GM21619 (cell line): Measurements from ENCODE around the gene CHID1.

ENCODE experiments used
- ATAC-seq: cut with Tn5 transposase; IDR thresholded peaks from one replicate; pipeline ENCODE4 v1.9.1; 2021; ENCODE audit not compliant: unreplicated experiment

Gene CHID1

GRCh38 chr11:933142-933851, 22.7 kb upstream of the CHID1 start:
- no peak for ATAC-seq

GRCh38 chr11:932435-932834, 21.8 kb upstream of the CHID1 start:
- ATAC-seq = no peak

GRCh38 chr11:931385-931784, 20.8 kb upstream of the CHID1 start:
- no peak for ATAC-seq

GRCh38 chr11:929405-929804, 18.8 kb upstream of the CHID1 start:
- no peak for ATAC-seq

- ATAC-seq = no peak
These were observed 18.2 kb upstream of the CHID1 start for GRCh38 chr11:928786-929185.

- ATAC-seq = no peak
These were observed 17.3 kb upstream of the CHID1 start for GRCh38 chr11:927871-928270.

GRCh38 chr11:926341-926916, 15.8 kb upstream of the CHID1 start:
- no peak for ATAC-seq

GRCh38 chr11:925496-926301, 15.1 kb upstream of the CHID1 start, which contains the start of gene AP2A2:
TSS of gene AP2A2 (plus strand) at chr11:925870. CDS start at chr11:926022, 152 bp downstream.
- peak; percentile 53 for ATAC-seq

DNA sequence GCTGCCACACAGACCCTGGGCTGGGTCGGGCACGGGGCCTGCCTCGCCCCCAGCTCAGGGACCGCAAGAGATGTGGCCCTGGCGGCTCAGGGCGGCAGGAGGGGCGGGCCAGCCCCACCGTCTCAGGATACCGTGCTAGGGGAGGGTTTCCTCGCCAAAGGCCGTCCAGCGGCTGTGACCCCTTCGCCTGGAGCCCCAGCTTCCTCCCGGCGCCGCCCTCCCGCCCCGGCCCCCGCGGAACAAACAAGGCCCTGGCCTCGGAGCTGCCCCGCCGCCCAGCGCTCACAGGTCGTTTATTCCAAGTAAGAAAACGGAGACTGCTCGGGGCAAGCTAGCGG, 14.5 kb upstream of the CHID1 start:
- no peak for ATAC-seq

GRCh38 chr11:924406-925157, 14.0 kb upstream of the CHID1 start:
- ATAC-seq = no peak

GRCh38 chr11:923691-924405, 13.2 kb upstream of the CHID1 start:
- no peak for ATAC-seq

DNA sequence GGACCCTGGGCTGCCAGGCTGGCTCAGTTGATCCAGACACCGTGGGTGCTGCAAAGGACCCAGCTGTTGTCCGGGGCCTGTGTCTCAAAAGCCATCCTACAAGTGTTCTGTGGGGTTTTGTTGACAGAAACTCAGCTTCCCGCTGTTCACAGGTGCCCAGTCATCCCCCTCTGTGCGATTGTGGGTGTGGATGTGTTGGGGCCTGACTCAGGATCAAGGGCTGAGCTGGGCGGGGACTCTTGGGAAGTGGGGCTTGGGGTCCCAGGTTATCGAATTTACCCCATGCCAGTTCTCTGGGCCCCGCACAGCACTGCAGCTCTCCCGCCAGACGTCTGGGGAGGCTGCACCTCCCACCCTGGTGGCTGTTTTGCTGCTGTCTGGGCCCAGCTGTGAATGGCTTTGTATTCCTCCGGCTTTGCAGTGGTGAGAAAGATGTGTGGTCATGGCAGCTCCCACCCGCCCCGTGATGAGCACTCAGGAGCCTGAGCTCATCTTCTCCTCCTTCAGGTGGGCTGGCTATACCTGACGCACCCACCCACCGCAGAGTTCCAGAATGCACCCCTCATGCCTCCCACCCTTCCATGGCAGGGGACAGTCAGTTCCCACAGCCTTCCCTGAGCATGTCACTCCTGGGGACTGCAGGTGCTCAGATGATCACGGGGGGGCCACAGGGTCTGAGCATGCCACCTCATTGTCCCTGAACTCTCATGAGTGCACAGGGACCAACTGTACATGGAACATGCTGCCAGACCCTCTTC, 11.5 kb upstream of the CHID1 start:
- ATAC-seq = no peak

DNA sequence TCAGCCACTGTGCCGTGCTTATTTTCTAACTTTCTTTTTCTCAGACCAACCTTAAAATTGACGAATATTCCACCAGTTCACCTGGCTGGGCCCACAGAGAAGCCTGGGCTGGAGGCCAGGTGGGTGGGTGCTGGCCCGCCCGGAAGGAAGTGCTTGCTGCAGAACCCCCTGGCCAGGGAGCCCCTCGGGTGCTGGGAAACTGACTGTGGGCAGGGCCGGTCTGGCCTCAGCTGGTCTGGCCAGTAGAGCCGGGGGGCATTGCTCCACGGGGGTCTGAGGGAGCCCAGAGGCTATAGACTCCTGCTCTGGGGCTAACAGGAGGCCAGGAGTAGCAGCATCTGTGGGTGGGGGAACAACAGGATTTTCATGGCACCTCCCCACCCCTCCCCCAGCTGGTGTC, 6.8 kb upstream of the CHID1 start:
- no peak for ATAC-seq

GRCh38 chr11:914747-915501, 4.3 kb upstream of the CHID1 start:
- no peak for ATAC-seq

DNA sequence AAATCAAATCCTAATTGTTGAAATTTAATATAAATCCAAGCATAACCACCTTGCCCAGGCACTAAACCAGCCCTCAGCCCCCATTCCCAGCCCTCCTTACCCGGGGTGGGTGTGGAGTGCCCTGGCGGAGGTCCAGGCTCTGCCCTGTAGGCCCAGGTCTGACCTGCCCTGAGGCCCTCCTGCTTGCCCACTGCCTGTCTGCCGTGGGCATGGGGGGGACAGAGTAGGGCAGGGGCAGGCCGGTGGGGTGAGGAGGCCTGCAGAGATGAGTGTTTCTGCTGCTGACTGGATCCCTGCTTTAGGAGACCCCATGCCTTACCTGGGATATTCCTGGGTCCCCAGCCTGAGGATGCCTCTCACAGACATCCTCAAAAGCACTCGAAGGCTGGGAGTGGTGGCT, 3.6 kb upstream of the CHID1 start:
- no peak for ATAC-seq

DNA sequence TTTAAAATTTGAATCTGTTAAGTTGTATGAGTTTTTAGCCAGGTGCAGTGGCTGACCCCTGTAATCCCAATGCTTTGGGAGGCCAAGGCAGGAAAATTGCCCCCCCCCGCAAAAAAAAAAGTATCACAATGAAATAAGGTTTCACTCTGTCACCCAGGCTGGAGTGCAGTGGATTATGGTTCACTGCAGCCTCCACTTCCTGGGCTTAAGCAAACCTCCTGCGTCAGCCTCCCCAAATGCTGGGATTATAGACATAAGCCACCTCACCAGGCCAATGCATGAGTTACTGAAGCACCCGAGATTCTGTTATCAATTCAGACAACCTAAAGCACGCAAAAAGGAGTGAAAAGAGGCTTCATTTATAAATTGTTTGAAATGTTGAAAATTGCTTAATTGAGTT, 2.4 kb upstream of the CHID1 start:
- no peak for ATAC-seq

DNA sequence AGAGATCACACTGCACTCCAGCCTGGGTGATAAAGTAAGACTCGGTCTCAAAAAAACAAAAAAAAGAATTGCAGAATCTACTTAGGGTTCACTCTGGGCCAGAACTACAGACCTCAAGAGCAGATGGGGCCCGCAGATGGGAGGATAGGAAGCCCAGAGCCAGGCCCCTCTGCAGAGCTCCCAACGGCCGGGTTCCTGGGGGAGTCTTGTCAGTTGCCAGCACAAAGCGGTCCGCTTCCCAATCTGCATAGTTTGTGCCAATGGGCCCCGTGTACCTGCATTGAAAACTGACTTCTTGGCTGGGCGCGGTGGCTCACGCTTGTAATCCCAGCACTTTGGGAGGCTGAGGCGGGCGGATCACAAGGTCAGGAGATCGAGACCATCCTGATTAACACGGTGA, 1.7 kb upstream of the CHID1 start:
- no peak for ATAC-seq

DNA sequence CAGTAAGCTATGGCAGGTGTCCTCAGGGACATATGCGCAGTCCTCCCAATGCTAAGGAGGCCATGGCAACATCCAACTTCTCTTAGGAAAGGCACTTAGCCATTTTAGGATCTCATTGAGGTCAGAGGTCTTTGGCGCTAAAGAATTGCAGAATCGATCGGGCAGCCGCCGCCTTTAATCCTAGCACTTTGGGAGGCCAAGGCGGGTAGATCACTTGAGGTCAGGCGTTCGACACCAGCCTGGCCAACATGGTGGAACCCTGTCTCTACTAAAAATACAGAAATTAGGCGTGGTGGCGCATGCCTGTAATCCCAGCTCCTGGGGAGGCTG, 1.2 kb upstream of the CHID1 start:
- ATAC-seq = no peak

DNA sequence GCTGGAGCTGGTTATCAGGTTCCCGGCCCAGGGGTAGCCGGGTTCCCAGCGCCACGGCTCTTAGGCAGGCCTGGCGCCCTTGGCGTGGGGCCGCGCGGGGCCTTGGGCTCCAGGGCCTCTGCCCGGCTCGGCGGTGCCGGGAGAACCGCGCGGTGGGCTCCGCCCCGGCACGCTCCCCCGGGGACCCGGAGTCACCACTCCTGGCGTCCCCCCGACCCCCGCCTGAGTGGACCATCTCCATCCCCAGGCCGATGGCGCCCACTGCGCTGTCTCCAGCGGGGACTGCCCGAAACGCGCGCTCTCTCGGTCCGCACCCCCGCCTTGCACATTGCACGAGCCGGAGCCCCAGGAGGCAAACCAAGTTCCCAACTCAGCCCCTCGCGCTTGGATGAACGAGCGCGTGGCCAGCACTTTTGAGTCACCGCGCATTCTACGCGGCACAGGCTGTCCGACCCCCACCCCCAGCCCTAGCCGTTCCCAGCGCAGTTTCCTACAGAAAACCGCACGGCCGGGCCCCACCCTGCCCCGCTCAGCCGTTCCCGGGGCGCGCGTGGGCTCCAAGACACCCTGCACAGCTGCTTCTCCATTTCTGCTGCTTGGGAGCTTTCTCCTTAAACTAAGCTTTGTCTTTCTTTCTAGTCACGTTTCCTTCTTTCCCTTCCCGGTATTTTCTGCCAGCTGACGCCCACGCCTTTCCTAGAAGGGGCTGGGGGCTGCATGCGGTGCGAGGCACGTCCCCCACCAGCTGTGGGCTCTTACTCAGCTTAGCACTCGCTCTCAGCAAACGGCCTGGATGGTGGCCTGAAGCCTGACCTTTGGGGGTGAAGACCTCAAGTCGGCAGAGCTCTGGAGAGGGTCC, 650 bp upstream of the CHID1 start:
- peak; percentile 32 for ATAC-seq
